Stimulated activated CD8-positive, alpha-beta memory T cell treated with anti-CD3 and anti-CD28 coated beads, Interleukin-15, amount 100 ng/mL, for 1 hour (primary cell): ENCODE measurements around the gene SPCS3.
"Not testable (repeated sequence)": the region's sequence is repeated elsewhere in the genome, so short reads cannot be mapped to it uniquely, and the experiment has no call there.

Experiments used
- DNase-seq: peaks from one replicate; pipeline ENCODE4 v3.0.0-alpha.2; 2020; ENCODE audit warnings: low read depth

SPCS3 gene

DNA sequence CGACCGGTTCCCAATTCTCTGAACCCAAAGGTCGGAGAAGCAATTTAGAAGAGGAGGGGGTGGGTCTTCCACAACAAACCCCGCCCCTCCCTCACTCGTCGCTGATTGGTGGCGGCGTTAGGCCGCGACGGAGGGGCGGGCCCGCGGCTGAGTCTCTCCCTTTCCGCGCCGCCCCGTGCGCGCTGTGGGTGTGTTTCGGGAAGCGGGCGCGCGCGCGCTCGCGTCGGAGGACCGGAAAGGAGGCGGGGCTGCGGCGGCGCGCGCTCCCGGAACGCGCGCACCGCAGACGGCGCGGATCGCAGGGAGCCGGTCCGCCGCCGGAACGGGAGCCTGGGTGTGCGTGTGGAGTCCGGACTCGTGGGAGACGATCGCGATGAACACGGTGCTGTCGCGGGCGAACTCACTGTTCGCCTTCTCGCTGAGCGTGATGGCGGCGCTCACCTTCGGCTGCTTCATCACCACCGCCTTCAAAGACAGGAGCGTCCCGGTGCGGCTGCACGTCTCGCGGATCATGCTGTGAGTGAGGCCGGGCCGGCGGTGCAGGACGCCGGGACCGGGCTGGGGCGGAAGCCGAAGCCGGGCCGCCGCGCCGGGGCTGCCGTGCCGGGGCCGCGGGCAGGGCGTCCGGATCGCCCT is at the start of gene SPCS3:
Gene SPCS3 (plus strand): TSS at position 263 of the 636 bp plus-strand sequence. CDS start 111 bp downstream, at position 374.
- peak; percentile 91 for DNase-seq

DNA sequence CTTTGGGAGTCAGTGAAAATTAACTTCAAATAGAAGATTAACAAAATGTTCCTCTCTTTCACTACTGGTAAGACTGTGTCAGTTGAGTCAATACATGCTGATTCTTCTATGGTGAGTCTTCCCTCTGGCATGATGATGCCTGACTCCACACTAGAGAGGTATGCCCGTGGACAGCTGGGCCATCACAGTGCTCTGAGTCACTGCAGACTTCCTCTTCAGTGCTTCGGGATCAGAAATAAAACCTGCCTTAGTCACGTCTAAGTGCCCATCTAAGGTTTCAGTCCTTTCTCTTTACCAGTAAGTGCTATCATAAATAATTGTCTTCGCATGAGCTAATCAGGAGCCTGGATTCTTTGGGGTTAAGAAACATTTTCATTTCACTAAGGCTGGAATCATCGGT is 49.1 kb upstream of the SPCS3 start:
- DNase-seq = no peak

- DNase-seq = no peak
Observed at GRCh38 chr4:176271749-176272148, 48.0 kb upstream of the SPCS3 start.

GRCh38 chr4:176272799-176273198 is 47.0 kb upstream of the SPCS3 start:
- DNase-seq = no peak

GRCh38 chr4:176273736-176274135 is 46.0 kb upstream of the SPCS3 start:
- no peak for DNase-seq

DNA sequence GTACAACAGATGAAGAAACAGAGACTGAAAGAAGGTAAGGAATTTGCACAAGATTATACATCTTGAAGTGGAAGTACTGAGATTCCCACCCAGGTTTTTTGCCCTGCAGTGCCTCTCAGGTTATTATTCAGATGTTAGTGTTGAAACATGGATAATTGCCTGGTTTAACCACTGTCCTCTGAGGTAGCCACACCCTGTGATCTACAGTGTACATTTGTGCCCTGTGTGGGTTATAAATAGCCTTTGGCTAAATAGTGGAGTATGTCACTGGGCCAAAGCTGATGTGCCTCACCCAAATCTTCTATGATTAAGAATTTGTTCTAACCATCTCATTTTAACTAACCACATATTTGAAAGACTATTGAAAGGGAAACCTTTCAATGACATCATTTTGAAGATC is 45.3 kb upstream of the SPCS3 start:
- no peak for DNase-seq

DNA sequence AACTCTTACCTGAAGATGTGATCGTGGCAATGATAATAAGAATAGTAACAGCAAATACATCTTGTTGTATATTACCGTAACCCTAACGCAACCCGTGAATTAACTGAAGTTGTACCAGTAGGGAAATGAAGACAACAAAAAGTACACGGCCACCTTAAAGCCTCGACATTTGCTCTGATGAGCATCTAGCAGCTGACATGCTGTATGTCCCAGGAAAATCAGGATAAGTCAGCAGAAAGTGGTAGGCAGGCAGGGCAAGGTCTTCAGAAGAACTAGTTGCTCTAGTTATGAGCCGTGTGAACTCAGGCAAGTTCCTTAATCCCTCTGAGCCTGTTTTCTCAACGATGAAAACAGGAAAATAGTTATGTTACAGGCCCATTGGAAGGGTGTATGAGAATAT is 43.1 kb upstream of the SPCS3 start:
- DNase-seq = no peak

- no peak for DNase-seq
Observed at GRCh38 chr4:176277162-176277904, 42.4 kb upstream of the SPCS3 start.

GRCh38 chr4:176279560-176279959 is 40.2 kb upstream of the SPCS3 start:
- not testable (repeated sequence) for DNase-seq

- no peak for DNase-seq
Observed at GRCh38 chr4:176286728-176287127, 33.0 kb upstream of the SPCS3 start.

GRCh38 chr4:176287546-176287945 is 32.2 kb upstream of the SPCS3 start:
- DNase-seq = no peak

DNA sequence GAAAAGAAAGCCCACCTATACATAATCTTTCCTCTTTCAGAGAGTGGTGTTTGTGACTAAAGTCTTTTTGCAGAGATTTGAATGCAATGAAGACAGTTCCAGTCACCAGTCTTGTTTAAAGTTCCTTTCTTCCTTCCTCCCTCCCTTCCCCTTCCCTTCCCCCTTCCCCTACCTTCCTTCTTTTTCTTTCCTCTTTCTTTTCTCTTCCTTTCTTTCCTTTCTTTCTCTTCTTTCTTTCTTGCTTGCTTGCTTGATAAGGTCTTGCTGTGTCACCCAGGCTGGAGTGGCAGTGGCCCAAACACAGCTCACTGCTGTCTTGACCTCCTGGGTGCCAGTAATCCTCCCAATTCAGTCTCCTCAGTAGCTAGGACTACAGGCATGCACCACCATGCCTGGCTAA is 31.7 kb upstream of the SPCS3 start:
- no peak for DNase-seq

GRCh38 chr4:176289561-176289960 is 30.2 kb upstream of the SPCS3 start:
- no peak for DNase-seq

DNA sequence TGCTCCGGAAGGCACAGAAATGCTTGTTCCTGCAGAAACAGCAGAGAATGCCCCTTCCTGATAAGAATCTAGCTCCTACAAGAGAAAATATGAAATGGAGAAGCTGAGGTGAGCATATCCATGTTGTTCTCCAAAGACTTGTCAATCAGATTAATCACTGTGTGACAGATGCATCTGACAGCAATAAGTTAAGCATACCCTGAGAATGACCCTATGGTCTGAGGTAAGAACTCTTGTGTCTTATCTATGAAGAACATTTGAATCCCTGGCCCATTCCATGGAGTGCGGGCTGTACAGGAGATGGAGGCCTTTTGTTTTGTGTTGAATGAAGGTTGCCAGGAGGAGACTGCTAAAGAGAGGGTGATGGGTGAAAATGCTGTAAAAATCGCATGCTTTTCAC is 29.2 kb upstream of the SPCS3 start:
- no peak for DNase-seq

DNA sequence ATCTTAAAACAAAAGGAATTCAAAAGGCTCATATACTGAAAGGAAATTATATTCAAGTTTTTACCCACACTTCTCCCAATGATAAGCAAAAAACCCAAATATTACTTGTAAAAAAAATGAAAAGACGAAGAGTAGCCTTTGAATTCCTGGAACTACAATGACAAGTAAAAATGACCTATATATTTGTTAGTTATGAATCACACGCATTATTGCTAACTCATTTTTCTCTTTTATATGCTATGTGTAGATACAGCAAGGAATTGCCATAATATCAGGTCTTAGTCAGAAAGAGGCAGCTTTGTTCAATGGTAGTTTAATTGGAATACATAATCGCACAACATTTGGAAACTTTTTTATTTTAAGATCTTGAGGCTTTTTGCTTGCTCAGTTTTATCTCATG is 28.0 kb upstream of the SPCS3 start:
- DNase-seq = no peak

- no peak for DNase-seq
Observed at GRCh38 chr4:176292920-176293319, 26.8 kb upstream of the SPCS3 start.

GRCh38 chr4:176293660-176294059 is 26.1 kb upstream of the SPCS3 start:
- DNase-seq = no peak

DNA sequence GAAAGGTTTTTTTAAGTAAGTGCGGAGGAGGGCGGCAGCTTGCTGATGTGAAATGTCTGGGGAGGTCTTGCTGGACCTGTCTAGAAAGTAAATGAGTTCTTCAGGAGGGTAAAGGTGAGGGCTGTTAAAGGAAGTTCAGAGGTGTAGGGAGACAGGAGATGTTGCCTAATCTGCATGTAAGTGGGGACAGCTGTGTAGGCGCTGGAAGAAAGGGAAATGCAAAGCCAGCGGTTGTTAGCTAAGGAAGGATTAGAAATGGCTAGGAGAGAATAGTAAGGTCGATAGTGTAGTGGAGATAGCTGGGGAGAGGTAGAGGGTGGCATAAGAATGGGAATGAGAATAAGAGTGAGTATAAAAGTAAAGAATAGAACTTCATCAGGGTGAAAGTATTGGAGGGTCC is 23.9 kb upstream of the SPCS3 start:
- not testable (repeated sequence) for DNase-seq

DNA sequence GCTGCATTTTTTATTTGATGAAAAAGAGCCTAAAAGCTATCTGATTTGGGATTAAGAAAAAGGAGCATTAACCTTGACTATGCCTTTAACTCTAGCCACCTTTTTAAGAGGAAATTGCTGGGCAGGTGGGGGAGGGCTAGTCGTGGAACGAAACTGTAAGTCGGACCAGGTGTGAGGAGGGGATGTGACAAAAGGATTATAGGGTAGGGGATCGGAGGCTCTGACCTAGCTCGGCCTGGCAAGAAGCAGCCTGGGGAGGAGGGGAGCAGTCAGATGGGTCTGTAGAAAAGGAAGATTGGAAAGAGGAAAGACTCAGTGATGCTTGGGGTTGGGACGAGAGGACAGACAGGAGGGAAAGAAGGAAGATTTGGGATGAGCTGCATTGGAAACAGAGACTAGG is 21.1 kb upstream of the SPCS3 start:
- no peak for DNase-seq

DNA sequence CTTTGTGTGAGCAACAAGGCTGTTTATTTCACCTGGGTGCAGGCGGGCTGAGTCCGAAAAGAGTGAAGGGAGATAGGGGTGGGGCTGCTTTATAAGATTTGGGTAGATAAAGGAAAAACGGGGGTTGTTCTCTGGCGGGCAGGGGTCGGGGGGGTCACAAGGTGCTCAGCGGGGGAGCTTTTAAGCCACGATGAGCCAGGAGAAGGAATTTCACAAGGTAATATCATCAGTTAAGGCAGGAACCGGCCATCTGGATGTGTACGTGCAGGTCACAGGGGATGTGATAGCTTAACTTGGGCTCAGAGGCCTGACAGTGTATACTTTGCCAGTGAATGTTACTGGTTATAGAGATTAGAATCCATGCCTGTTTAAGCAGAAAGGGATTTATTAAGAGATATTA is 19.7 kb upstream of the SPCS3 start:
- no peak for DNase-seq

- no peak for DNase-seq
Observed at GRCh38 chr4:176300565-176300964, 19.2 kb upstream of the SPCS3 start.

DNA sequence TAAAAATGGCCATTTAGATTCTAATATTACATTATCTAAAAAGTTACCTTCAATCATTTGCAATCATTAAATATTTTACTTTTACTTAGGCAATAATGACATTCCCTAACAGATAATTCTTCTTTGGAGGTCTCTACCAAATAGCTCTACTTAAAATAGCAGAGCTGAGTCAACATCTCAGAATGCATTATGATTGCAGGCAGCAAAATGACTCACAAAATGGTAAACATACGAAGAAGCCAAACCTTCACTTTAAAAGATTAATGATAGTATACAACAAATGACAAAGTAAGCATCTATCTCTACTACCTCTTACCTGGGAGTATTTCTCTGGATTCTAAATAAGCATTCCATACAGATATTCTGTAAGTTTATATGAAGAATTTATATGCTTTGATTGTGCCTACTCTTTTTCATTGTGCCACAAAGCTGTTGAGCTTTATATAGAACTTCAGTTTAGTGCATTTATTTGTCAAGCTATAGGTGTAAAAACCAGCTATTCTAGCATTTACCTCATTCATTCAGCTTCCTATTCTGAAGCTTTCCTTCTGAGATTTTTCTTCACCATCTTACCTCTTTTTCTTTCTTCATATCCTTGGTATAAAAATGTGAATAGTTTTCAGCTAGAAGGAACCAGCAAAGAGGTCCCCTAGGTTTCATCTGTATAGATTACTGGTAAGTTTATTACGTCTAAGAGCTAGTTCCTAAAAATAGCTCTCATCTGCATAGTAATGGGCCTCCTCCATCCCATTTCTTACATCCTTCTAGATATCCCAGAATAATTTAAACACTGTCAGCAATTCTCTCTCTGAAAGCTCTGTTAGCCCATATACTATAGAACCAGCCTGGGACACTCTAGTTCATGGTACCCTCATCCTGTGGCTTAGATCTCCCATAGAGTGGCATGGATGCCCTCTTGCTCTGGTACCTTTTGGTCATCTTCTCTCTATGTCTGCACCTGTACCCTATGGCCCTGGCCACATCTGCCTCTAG is 17.2 kb upstream of the SPCS3 start:
- no peak for DNase-seq

- no peak for DNase-seq
Observed at GRCh38 chr4:176303938-176304337, 15.8 kb upstream of the SPCS3 start.
